Stimulated activated CD4-positive, alpha-beta T cell treated with anti-CD3 and anti-CD28 coated beads, Interleukin-12 subunit alpha, Interleukin-12 subunit beta, amount 100 ng/mL, for 48 hours (primary cell): ENCODE results near the gene NHLRC4.
A peak's percentile ranks its signal among the peaks of the same experiment; 100 is the strongest.
"Not testable (repeated sequence)": the region's sequence is repeated elsewhere in the genome, so short reads cannot be mapped to it uniquely, and the experiment has no call there.

Source experiments
- DNase-seq, 3 donors: peaks; one replicate each; pipeline ENCODE4 v3.0.0-alpha.2; 2020; ENCODE audit warnings: low read depth in 2 of 3, low spot score in 1 of 3

NHLRC4 gene

DNA sequence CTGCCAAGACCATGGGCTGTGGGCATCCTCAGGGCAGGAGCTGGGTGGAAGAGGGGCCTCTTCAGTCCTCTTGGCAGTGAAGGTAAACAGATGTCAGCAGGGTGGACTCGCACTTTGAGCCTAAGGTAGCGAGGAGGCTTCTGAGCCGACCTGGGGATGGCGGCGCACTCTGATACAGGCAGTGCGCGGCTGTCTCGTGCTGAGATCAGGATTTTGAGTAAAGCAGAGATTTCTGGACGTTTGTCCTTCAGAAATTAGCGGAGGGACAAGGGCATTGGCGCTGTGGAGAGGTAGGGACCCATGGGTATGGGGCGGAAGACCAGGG lies 29.9 kb downstream of the NHLRC4 start:
- no peak for DNase-seq

DNA sequence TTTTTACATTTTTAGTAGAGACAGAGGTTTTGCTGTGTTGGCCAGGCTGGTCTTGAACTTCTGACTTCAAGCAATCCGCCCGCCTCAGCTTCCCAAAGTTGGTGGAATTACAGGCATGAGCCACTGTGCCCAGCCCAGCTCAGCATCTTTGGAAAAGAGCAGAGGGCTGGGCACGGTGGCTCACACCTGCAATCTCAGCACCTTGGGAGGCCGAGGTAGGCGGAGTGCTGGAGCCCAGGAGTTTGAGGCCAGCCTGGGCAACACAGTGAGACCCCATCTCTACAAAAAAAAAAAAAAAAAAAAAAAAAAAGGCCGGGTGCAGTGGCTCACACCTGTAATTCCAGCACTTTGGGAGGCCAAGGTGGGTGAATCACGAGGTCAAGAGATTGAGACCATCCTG lies 30.9 kb downstream of the NHLRC4 start:
- DNase-seq, result not testable (repeated sequence)

DNA sequence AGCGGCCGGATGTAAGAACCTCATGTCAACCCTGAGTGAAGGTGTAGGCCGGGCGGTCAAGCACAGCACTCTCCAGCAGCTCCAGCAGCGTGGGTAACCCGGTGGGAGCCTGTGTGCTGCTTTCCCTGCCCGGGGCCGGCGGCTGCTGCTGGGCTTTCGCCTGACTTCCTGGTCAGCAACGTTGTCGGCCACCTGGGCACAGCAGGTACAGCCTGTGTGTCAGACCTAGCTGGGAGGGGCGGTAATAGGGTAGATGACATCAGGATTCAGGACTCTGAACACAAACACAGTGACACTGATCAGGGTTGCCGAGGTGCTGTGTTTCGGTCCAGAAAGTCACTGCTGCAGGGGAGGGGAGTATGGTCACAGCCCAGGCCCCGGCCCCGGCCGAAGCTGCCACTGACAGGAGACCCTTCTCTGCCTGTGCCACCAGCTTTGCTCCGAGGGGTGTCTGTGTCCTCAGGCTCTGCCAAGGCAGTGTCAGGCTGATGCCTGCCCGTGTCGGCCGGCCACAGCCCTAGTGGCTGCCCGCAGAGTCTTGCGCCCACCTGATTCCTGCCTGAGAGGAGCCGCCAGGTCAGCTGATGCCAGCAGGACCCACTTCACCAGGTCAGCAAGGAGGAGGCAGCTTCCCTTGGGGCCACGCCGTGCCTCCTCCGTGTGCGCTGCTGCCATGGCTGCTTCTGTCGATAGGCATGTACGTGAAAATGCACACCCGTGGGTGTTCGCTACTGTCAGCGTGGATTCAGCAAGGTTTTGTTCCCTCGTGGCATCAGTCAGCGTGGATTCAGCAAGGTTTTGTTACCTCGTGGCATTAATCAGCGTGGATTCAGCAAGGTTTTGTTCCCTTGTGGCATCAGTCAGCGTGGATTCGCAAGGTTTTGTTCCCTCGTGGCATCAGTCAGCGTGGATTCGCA lies 32.3 kb downstream of the NHLRC4 start:
- DNase-seq, result no peak

DNA sequence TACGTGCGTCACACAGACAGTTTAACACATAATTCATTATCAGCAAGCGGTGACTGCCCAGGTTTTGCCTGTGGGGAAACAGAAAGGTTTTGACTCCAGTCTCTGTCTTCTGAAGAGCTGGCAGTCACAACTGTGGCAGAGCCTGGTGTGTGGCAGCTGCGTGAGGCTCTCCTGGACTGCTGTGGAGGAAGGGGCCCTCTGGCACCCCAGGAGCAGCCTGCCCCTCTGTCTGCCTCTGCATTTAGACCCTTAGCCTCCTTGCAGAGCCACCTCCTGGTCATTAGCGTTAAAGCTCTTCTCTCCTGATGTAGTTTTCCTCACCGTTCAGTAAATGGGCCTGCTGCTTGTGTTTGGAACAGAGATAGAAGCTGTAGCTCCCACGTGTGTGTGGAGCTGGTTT lies 34.0 kb downstream of the NHLRC4 start:
- no peak for DNase-seq

DNA sequence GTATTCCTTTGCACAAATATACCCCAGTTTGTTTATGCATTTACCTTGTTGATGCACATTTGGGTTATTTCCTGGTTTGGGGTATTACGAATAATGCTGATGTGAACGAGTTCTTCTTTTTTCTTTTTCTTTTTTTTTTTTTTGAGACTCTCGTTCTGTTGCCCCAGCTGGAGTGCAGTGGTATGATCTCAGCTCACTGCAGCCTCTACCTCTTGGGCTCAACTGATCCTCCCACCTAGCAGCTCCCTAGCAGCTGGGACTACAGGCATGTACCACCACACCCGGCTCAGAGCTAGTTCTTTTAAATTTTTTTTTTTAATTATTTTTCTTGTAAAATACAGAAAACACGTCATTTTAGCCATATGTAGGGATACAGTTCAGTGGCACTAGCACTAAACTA lies 37.1 kb downstream of the NHLRC4 start:
- DNase-seq, result no peak

DNA sequence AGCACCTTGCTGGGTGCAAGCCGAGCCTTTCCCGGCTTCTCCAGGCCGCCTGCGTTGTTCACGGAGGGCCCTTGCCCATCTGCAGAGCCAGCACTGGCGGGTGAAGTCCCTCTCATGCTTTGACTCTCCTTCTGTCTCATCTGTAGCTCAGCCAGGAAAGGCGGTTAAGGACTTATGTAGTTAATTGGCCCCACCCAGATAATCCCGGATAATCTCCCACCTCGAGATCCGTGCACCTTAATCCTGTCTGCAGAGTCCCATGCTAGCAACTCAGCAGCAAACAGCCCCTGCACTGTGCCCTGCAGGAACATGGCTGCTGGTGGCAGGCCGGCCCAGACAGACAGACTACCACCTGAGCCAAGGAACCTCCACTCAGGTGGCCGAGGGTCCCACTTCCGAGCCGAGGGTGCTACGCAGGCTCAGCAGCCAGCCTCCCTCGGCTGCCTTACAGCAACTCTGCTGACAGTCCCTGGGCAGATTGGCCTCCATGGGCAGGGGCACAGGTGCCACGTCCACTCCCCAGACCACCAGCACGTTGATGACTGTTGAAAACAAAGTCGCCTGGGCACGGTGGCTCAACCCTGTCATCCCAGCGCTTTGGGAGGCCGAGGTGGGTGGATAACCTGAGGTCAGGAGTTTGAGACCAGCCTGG lies 40.0 kb downstream of the NHLRC4 start:
- no peak for DNase-seq

DNA sequence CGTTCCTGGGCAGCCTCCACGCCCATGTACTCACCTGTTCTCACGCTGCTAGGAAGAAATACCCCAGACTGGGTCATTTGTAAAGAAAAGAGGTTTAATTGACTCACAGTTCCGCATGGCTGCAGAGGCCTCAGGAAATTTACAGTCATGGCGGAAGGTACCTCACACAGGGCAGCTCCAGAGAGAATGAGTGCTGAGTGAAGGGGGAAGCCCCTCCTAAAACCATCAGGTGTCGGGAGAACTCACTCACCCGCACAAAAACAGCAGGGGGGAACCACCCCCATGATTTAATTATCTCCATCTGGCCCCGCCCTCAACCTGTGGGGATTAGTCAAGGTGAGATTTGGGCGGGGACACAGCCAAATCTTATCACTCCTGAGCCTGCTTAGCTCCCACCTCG lies 41.2 kb downstream of the NHLRC4 start:
- peak in 2 of 3 donors; percentile 36 to 57 for DNase-seq

DNA sequence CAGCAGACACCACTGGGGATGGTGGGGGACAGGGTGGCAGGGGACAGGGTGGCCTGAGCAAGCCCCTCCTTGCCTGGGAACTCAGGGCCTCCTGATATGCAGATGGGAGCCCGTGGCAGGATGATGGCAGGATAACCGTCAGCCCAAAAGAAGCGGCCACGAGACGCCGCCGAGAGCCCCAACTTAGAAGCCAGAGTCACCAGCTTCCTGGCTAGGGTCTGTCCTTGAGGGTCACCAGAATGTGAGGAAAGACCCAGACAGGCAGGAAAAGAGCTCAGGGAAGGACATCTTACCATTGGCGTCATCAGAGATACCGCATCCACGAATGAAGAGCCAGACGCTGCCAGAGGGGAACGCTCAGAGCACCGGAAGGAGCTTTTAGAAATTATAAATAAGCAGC lies 42.5 kb downstream of the NHLRC4 start:
- DNase-seq, result no peak

DNA sequence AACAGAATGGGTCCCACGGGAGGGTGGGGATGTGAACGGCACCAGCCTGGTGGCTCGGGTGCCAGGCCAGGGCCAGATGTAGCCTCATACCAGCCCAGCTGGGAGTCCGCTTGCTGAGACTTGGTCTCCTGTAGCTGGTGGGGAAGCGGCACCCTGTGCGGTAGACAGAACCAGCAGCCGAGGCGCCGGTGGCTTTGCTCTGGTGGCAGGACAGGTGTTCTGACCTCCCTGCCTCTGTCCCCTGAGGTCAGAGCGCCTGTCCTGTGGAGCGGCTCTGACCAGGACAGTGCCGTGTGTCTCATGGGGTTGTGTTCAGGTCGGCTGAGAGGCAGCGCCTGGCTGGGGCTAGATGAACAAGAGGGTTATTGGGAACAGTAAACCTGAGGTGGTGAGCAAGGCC lies 43.2 kb downstream of the NHLRC4 start:
- DNase-seq, result no peak

DNA sequence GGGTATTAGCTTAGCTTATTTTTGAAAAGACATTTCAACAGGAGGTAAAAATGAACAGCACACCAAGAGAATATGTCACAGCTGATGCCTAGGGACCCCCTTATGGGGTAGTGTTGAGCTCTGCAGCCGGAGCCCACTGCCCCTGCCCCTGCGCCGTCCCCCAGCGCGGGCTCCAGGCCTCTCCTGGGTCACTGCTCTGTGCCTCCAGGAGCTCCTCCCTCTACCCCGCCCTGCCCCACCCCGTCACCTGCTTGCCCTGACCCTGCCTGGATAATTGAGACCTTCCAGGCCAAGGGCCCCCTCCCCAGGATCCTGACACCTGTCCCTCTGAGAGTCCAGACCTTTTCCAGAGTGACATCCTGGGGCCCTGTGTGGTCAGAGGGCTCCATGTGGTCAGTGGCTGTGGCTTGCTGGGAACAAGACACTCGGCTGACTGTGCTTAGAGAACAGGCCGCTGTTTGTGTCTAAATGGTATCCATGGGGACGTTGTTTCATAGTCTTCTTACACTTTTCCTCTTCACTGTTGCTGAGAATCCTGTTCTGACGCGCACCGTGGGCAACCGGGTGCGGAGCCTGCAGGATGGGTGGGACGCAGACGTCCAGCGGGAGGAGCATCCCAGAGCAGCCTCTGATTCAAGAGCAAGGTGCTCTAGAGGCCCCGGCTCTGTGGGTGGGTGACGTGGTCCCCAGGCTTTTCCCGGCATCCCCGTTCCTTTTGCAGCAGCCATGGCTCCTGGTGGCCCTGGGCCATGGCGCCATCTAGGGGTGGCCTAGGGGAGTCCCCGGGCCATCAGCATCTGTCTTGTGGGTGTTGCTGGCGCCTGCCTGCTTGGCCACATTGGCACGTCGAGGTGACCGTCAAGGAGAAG lies 43.9 kb downstream of the NHLRC4 start:
- DNase-seq, result peak; percentile 36 to 58 (median 56)

DNA sequence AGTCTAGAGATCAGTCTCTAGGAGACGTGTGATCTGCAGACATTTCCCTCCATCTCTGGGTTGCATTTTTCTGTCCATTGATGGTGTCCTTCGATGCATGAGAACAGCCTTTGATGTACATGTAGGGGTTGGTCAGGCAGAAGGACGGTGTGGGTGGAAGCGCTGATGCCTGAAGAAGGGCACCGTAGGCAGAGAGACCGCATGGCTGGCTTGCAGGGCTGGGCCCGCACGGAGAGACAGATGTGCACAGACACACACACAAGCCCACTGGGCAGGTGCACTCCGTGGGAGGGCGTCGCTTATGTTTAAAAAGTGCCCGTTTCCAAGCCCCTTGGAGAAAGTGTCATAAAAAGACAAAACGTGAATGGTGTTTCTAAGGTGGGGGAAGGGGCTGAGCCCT lies 48.3 kb downstream of the NHLRC4 start:
- DNase-seq, result no peak

DNA sequence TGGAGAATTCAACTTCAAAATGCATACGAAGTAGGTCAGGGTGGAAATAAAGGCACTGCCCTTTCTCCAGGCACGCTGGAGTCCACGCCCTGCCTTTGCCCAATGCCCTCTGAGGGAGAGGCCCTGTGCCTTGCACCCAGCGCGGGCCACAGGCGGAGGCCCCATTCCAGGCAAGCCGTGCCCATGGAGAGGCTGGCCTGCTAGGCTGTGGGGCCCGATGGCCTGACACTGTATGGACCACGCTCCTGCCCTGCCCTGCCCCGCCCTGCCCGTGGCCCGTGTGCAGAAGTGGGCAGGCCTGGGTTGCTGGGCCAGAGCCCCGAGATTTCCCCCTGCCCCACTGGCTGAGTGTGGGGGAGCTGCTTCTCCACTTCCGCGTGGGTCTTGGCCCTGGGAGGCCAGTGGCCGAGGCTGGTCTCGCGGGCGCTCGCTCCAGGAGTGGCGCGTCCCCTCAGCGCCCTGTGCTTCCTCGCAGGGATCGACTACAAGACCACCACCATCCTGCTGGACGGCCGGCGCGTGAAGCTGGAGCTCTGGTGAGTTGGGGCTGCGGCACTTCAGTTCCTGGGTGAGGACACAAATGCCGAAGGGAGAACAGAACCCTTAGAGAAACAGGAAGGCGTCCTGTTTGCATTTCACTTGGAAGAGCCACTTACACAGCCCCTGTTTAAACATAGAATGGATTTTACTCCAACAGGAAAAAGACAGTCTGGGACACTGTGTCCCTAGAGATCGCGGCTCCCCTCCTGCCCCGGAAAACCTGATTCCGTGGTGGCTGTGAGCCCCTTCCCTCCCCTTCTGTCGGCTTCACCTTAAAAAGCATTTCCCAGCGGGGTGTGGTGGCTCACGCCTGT lies 50.2 kb downstream of the NHLRC4 start:
- no peak for DNase-seq

DNA sequence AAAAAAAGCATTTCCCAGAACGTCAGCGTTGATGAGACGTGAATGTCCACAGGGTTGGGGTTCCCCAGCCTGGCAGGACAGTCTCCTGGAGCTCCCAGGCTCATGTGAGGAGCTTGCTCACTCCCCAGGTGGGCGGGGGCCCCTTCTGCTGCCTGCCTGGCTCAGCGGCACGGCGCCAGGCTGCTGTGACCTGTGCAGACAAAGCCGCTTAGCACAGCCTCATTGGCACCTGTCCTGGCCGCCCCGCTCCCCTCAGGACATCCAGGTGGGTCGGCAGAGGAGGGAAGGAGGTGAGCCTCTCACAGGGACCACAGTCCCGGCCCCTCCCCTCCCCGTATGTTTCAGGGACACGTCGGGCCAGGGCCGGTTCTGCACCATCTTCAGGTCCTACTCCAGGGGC lies 51.0 kb downstream of the NHLRC4 start:
- no peak for DNase-seq
